ENCODE data around the gene CCRL2. TPM values are rescaled to one million over a fixed set of nuclear protein-coding genes. Genes with fewer than 3 reads are reported as not detected.

Gene CCRL2
- total and polyA plus RNA-seq, 2 of the 4 experiments (the other 2 are of a cell fraction) = 0.29 to 0.36 TPM

GRCh38 chr3:46393554-46394434 is 13.3 kb upstream of the CCRL2 start:
- no peak overlapping the region for H3K4me2 ChIP-seq (ENCODE audit: low read depth, low read length)
- no peak overlapping the region for H3K4me3 ChIP-seq (ENCODE audit: insufficient read depth, low read depth, low read length)
- H4K20me1 ChIP-seq (ENCODE audit: insufficient read depth, low read length) = no peaks in the 10 kb centered on the region
- no peak overlapping the region for H2AK9ac ChIP-seq (replicated peaks; ENCODE audit: low read depth, low read length, poor library complexity)
- H3K36me3 ChIP-seq (ENCODE audit: control insufficient read depth, insufficient read depth, low read length) = no peaks in the 10 kb centered on the region
- TF ChIP-seq CEBPB (IDR thresholded peaks at IDR 0.05; ENCODE audit: low read depth, low read length) (peak; percentile 77), RCOR1 (IDR thresholded peaks at IDR 0.05; ENCODE audit: insufficient replicate concordance, low read length) (no peak), RAD21 (IDR thresholded peaks at IDR 0.05; ENCODE audit: low read length) (no peak)
- in situ Hi-C loops (cut with MboI; ENCODE audit: low sequenced_read_pairs) (no loop called here), intact Hi-C loops (cut with micrococcal nuclease) (no loop called here), dilution Hi-C loops (cut with HindIII; ENCODE audit: low sequenced_read_pairs, unreplicated experiment) (no loop called here)
- 88% methylated on average over 3 of the region's 8 CpGs; no CpG with 5 or more reads in 1 of the 2 experiments for WGBS, 2 experiments (ENCODE audit: extremely low coverage in 2 of 2, insufficient read length in 1 of 2)
- H2BK120ac ChIP-seq (ENCODE audit: low read depth, low read length) = no peak overlapping the region
- no peak overlapping the region for H3K4ac ChIP-seq (ENCODE audit: low read depth, low read length)
- ChIA-PET POLR2A (ENCODE audit: unreplicated experiment) (no interaction called here), CTCF (no interaction called here)
- H3K4me1 ChIP-seq (ENCODE audit: control insufficient read depth, insufficient read depth, low read length) = peaks cover 4% of the 10 kb centered on the region
- no peak overlapping the region for H2AK5ac ChIP-seq (ENCODE audit: low read depth, low read length)
- no peaks in the 10 kb centered on the region for H3K79me1 ChIP-seq (ENCODE audit: low read depth in 1 of 2, low read length in 2 of 2)
- H2BK20ac ChIP-seq (ENCODE audit: low read depth, low read length) = no peak overlapping the region
- DNase-seq (peak; percentile 47), ATAC-seq (ENCODE audit: low read depth) (peak; percentile 37; the same call in 1 of the 2 replicates)
- H3K27me3 ChIP-seq (ENCODE audit: control insufficient read depth, insufficient read depth, low read length) = peaks cover 11% of the 10 kb centered on the region
- no peak overlapping the region for H3K23ac ChIP-seq (ENCODE audit: low read depth, low read length)
- no peak overlapping the region for H3K27ac ChIP-seq (ENCODE audit: insufficient read depth, low read length)
- no TSS peak for BruUV-seq (replicated peaks)
- H2BK5ac ChIP-seq (ENCODE audit: low read depth, low read length, poor library complexity, severe bottlenecking) = no peak overlapping the region
- no peak overlapping the region for H3K14ac ChIP-seq (replicated peaks; ENCODE audit: low read depth, low read length)
- no peaks in the 10 kb centered on the region for H3K9me1 ChIP-seq (ENCODE audit: insufficient read depth, low read length)
- H3K56ac ChIP-seq (ENCODE audit: extremely low read depth, insufficient read depth, low read length) = no peak overlapping the region
- H4K5ac ChIP-seq (ENCODE audit: low read depth, low read length) = no peak overlapping the region
- H2AFZ ChIP-seq (replicated peaks; ENCODE audit: low read length, poor library complexity) = no peak overlapping the region
- H4K91ac ChIP-seq (ENCODE audit: insufficient read depth, low read depth, low read length) = no peak overlapping the region
- H2BK15ac ChIP-seq (ENCODE audit: low read depth, low read length) = no peak overlapping the region
- H3K9ac ChIP-seq (ENCODE audit: low read depth, low read length) = no peak overlapping the region
- H4K8ac ChIP-seq (ENCODE audit: low read depth in 2 of 2, low read length in 2 of 2) = no peak overlapping the region
- H3K9me3 ChIP-seq (ENCODE audit: control insufficient read depth, insufficient read depth, low read length) = peaks cover 2% of the 10 kb centered on the region; the same call in 1 of the 2 replicates
- peak overlapping the region; percentile 5; the same call in 1 of the 2 replicates for H3K18ac ChIP-seq (ENCODE audit: low read depth, low read length)
